ENCODE data around the gene ANO2.
"Not testable (repeated sequence)": the region's sequence is repeated elsewhere in the genome, so short reads cannot be mapped to it uniquely, and the experiment has no call there.

ANO2 gene

DNA sequence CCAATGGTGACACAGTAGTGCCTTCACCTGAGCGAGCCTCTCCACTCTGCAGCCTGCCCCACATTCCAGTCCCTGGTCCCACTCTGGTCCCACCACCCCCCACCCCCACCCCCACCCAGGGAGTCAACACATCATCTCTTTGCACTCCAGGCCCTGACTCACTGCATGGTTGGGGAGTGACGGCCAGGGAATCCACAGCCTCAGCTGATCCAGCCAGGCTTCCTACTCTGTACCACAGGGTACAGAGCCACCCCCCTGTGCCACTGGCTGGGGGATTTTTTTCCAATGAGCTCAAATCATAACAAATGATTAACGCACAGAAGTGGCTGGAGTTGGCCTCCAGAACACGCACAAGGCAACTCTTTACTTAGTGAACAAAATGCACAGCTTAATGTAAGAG lies 279.4 kb downstream of the ANO2 start:
- DNase-seq (ENCODE audit: low spot score) = no peak

DNA sequence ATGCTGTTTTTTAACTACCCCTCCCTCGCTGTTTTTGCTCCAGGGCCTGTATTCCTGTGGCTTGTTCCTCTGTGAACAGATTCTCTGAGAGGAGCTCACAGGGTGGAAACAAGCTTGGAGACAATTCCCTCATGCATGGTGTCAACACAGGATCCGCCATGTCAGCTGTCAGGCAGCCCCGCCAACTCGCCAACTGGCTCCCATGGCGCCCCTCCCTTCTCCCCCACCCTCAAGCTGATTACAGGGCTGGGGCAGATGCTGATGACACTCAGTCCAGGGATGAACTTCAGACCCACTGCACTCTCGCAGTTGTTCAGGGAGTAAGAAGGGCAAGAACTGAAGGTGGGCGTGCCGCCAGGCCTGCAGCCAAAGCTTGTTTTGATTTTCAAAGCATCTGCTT lies 283.2 kb downstream of the ANO2 start:
- no peak for DNase-seq (ENCODE audit: low spot score)

DNA sequence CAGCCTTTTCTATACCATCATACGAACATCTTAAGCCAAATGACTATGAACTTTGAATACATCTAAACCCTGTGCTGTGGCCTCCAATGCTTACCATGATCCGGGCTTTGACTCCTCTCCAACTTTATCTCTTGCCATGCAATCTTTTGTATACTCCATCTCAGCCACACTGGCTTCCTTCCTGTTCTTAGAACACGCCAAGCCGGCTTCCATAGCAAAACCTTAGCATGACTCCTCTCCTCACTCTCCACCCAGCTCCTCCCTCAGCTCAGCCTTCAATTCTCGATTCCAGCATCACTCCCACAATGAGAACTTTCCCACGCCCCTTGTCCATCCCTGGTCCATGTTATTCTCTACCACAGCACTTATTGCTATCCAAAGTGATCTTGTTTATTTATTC lies 284.8 kb downstream of the ANO2 start:
- DNase-seq (ENCODE audit: low spot score) = no peak

- not testable (repeated sequence) for DNase-seq (ENCODE audit: low spot score)
These were observed 286.6 kb downstream of the ANO2 start for GRCh38 chr12:5658339-5658941.

- no peak for DNase-seq (ENCODE audit: low spot score)
These were observed 288.2 kb downstream of the ANO2 start for GRCh38 chr12:5656836-5657235.

GRCh38 chr12:5655120-5655519 lies 289.9 kb downstream of the ANO2 start:
- no peak for DNase-seq (ENCODE audit: low spot score)

- DNase-seq (ENCODE audit: low spot score) = no peak
These were observed 291.0 kb downstream of the ANO2 start for GRCh38 chr12:5654019-5654418.

DNA sequence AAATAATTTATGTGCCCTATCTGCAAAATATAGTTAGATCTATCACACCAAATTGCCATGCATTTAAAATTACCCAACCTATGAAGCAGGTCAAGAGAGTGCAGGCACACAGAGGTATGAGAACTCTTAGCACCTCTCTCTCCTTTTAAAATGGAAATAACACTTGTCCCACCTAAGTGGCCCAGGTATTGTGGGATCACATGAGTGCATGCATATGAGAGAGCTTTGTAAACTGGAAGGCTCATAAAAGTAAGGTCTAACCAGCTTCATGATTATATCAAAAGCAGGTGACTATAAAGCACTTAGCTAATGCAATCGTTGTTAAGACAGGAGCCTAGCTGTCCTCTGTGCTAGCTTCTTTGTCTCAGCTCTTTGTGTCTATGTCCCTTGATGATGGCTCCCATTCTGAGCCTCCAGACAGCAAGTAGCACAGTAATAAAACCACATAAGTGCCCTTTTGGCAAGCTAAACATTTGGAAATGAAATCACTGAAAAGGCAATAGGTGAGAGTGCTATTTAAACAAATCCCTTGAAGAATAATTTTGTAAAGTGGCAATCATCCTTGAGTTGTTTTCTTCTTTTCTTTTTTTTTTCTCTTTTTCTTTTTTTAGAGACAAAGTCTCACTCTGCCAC lies 294.1 kb downstream of the ANO2 start:
- DNase-seq (ENCODE audit: low spot score) = no peak

DNA sequence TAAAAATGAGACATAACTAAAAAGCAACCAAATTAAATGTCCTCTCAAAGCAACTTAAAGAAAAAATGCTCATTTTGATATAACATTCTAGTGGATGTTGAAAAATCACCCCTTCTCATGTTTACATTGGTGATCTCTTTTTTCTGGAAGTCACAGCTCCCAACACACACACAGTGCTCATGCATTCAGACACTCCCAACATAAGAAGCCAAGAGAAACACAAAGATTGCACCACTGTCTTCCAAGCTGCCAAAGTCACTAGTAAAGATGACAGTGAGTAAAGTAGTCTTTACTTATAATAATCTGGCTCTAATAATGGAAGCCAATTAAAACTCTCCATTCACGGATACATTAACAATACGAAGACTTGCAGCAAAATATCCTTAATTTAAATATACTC lies 294.8 kb downstream of the ANO2 start:
- DNase-seq (ENCODE audit: low spot score) = no peak

DNA sequence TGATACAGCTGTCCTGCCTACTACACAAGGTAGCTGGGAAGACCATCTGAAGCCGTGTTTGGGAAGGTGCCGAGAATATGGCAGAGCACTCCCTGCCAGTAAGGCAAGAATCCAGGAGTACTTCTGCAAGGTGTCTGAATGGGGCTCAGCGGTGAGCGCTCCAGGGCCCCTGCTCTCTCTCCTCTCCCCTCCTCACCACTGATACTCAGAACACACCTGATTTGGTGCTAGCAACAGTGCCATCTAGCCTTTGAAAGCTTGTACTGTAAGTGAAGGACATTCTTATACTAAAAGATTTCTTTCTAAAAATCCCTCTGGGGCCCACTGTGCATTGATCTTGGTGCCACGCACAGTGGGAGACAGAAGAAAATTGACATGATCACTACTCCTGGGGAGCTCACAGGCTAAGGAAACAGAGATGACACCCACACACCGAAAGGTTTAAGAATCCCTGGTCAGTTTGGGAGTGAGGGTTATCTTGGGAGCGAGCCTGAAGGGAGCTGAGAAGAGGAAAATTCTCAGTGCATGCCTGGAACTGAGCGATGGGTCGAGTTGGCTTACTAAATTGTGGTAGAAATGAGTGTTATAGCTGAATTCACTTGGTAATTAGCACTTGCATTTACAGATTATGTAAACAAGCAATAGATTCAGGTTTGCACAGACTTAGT lies 296.2 kb downstream of the ANO2 start:
- peak; percentile 50 for DNase-seq (ENCODE audit: low spot score)

DNA sequence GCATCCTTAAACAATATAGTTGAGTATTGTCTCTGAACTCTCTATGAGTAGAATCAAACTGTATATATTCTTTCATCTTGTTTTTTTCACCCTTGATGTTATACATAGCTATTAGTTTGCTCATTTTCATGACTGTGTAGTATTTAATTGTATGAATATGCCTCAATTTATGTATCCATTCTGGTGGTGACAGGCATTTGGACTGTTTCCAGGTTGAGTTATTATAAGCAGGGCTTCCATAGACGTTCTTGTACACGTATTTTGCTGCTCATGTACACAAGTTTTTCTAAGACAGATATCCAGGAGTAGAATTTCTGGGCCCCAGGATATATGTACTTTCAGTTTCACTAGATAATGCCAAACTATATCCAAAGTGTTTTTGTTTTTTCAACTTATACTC lies 301.8 kb downstream of the ANO2 start:
- DNase-seq (ENCODE audit: low spot score) = no peak

DNA sequence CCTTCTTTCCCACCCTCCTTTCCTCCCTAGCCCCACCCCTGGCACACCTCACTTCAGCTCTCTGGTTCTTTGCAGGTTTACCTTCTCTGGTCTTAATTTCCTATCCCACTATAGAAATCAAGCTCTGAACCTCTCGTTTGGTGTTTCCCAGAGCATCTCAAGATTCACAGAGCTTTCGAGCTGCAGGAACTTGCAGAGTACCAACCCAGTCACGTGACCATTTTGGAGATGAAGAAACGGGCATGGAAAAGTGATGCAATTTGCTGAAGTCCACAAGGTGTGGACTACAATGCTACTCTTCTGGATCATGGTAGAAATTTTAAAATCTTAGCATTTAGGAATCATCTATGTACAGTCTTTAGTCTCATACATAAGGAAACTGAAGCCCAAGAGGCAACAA lies 307.4 kb downstream of the ANO2 start:
- no peak for DNase-seq (ENCODE audit: low spot score)

GRCh38 chr12:5636907-5637306 lies 308.2 kb downstream of the ANO2 start:
- no peak for DNase-seq (ENCODE audit: low spot score)

- DNase-seq (ENCODE audit: low spot score) = no peak
These were observed 312.0 kb downstream of the ANO2 start for GRCh38 chr12:5633106-5633505.

DNA sequence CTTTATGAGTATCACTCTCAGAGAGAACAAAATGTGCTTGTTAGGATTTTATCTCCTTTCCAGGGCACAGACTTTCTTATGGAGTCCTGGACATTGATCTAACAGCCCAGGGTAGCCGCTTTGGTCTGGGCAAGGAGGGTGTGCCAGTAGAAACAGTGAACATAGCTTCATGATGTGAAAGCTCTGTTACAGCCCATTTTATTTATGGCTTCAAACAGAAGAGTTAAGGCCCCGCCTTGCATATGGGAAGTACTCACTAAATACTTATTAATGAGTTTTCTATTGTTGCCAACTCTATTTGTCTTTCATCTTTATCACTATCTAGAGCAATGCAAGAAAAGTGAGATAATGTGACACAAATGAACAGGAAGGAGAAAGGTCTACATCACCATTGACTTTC lies 312.6 kb downstream of the ANO2 start:
- no peak for DNase-seq (ENCODE audit: low spot score)

DNA sequence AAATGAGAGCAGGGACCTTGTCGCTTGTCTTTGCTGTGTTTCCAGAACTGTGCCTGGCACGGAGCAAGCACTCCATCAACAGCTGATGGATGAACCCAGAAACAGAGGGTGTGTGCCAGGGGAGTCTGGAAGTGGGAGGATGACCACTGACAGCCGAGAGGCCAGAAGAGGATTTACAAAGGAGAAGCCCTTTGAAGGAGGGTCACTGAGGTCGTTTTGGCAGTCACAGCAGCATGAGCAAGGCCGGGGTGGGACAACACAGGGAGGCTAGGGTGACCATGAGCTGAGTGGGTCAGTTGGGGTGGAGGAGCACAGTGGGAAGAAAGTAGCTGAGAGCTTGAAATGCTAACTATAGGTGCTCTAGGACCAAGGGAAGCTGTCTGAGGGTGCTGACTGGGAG lies 313.6 kb downstream of the ANO2 start:
- DNase-seq (ENCODE audit: low spot score) = no peak

- DNase-seq (ENCODE audit: low spot score) = no peak
These were observed 314.3 kb downstream of the ANO2 start for GRCh38 chr12:5630726-5631125.

DNA sequence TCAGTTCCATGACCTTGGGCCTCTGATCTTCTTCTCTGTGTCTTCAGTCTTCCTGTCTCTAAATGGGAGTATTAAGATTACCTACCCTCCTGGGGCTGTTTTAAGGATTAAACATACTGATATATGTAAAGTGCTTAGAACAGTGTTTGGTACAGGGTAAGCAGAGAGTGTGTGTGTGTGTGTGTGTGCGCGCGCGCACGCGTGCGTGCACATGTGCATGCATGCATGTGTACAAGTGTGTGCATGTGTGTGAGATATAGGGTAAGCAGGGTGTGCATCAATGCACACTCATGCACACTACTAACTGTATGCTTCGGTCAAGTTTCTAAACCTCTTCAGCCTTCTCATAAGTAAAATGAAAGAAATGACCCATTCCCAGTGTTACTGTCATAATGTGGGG lies 316.6 kb downstream of the ANO2 start:
- DNase-seq (ENCODE audit: low spot score) = no peak

DNA sequence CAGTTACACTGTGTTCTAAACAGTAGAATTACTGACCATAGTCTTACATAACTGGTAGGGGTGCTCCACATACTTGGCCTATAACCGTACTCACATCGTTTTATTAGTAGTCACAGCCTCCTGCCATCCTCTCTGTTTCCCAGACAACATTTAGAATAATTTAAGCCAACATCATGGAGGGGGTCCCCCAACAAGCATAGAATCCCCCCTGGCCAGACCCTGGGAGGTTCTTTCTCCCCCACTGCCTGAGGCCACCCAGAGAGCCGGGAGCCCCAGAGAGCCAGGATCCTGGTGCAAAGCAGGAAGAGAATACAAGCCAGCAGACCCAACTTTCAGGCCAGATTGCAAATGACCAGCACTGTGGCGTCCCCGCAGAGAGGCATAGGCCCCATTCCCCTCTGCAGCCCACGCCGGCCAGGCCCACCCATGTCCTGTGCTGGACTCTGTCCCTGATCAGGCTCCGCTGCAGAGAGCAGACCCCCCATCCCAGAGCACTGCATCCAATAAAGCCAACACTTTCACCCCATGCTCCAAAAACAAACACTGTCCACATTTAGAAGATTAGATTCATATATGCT lies 317.9 kb downstream of the ANO2 start:
- DNase-seq (ENCODE audit: low spot score) = no peak

DNA sequence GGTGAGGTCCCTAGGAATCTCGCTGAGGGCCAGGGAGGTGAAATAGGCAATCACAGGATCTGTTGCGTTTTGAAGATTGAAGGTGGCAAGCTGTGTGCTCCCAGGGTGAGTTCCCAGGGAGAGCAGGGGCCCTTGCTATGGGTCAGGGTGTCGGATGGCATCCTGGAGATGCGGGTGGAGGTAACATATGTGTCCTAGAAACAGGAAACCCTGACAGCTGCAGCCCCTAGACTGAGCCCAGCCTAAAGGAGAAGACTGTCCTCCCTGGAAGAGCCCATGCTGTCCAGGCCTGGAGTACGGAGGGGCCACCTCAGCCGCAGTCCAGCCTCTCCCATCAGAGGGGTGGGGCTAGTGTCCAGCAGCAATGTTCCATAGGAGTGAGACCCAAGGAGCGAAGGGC lies 318.9 kb downstream of the ANO2 start:
- DNase-seq (ENCODE audit: low spot score) = no peak

DNA sequence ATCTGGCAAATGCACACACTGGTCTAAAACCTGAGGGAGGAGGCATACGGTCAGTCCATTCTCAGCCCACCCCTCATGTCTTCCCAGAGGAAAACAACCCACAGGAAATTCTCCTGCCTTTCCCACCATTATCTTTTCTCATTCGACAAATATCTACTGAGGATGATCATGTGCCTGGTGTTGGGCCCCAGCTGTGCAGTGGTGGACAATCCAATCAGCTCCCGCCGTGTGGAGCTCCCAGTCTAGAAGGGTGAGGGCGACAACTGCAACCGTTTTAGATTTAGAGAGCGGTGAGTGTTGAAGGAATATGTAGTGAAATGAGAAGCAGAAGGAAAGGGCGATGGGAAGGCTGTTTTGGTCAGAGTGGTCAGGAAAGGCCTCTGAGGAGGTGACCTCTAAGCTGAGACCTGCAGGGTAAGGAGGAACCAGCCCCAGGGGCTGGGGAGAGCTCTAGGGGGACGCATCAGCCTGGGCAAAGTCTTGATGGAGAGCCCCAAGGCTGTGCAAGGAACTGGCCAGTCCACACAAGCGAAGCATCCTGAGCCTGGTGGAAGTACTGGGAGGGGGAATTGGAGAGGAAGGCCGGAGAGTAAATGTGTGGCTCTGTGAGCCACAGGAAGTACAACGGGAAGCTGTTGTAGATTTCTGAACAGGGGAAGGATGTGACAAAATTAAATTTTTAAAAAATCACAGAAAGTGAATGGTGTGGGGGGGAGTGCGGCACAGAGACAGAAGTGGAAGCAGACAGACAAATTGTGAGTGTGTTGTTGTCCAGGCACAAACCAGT lies 320.4 kb downstream of the ANO2 start:
- no peak for DNase-seq (ENCODE audit: low spot score)

DNA sequence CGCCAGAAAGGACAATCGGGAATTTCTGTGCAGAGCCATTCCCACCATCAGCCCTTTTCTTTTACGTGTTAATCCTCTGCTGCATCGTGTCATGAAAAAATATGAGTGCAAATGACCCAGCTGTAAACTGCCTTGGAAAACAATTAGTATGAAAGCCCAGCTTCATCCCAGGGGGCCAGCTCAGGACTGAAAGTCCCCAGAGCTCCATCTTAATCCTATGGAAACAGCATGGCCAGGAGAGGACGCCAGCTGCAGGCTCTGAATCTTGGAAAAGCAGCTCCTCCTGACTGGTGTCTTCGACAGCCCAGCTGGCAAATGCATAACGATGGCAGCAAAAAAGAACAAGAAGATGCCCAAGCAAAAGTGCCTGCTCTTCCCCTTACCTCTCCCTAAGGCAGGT lies 321.6 kb downstream of the ANO2 start:
- no peak for DNase-seq (ENCODE audit: low spot score)

DNA sequence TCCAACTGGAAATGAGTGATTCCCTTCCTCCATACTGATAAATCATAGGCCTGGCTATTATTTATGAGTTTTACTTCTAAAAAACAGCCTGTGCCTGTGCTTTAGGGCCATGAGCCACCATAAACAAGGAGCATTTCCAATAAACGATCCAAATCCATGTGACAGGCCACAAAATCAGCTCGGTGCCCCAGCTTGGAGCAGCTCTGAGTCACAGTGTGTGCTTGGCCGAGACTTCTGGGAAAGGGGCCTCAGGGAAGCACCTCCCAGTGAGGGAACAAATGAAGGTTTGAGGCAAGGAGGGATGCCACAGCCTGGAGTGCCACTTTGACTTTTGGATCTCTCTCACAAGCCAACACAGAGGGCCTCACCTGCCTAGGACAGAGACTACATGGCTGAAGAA lies 322.8 kb downstream of the ANO2 start:
- no peak for DNase-seq (ENCODE audit: low spot score)

Data from HuH-7 (cell line).